Measurements from ENCODE around the gene ROR1. TPM values are rescaled to one million over a fixed set of nuclear protein-coding genes. Genes with fewer than 3 reads are reported as not detected.

Gene ROR1
- total and polyA plus RNA-seq, 10 of the 15 experiments (the other 5 are each of a cell fraction or from before 2014, with no cell fraction given) = 0.02 to 0.08 (median 0.05) TPM; not detected in 6

- no peak overlapping the region for H3K4me2 ChIP-seq (ENCODE audit: control insufficient read depth, insufficient read depth)
- in situ Hi-C loops (cut with MboI) (no loop called here), intact Hi-C loops (cut with micrococcal nuclease; ENCODE audit: unreplicated experiment) (no loop called here)
- H4K20me1 ChIP-seq (ENCODE audit: control insufficient read depth, insufficient read depth) = no peaks in the 10 kb centered on the region
- ATAC-seq (no peak), FAIRE-seq (no peak), DNase-seq (ENCODE audit: low read depth, low spot score) (no peak)
- ChIA-PET CTCF (no interaction called here), POLR2A (no interaction called here), RAD21 (ENCODE audit: unreplicated experiment) (no interaction called here), SMC1A (ENCODE audit: uncharacterized antibody, unreplicated experiment) (no interaction called here)
- 8% methylated on average over 4 of the region's 4 CpGs for WGBS (ENCODE audit: insufficient coverage, insufficient replicate concordance, low lambda C conversion rate, missing lambda C conversion rate)
- H3K9ac ChIP-seq (ENCODE audit: control insufficient read depth, insufficient read depth, low read length) = no peak overlapping the region
- no peak overlapping the region for H3K27ac ChIP-seq (ENCODE audit: control insufficient read depth, insufficient read depth)
- no peaks in the 10 kb centered on the region for H3K9me3 ChIP-seq (replicated peaks; ENCODE audit: control insufficient read depth, insufficient read depth, low read length)
- no TSS peak for BruUV-seq (replicated peaks)
- H2AFZ ChIP-seq (ENCODE audit: control insufficient read depth, low read depth, low read length) = no peak overlapping the region
- H3K79me2 ChIP-seq (ENCODE audit: control insufficient read depth, insufficient read depth, low read length) = no peaks in the 10 kb centered on the region
- H3K27me3 ChIP-seq (replicated peaks in 1 of 2; ENCODE audit: control insufficient read depth in 2 of 2, insufficient read depth in 2 of 2, low read length in 1 of 2) = peaks cover 0 to 4% of the 10 kb centered on the region in 2 experiments; a peak in 2 of 4 replicates
- H3K4me3 ChIP-seq = no peak overlapping the region
- no peaks in the 10 kb centered on the region for H3K36me3 ChIP-seq (ENCODE audit: control insufficient read depth in 2 of 2, insufficient read depth in 2 of 2, low read length in 1 of 2)
- no peaks in the 10 kb centered on the region for H3K4me1 ChIP-seq (ENCODE audit: control insufficient read depth, insufficient read depth, low read length)
- TF ChIP-seq YY1 (IDR thresholded peaks at IDR 0.05; ENCODE audit: low read depth, low read length) (no peak), YBX1 (IDR thresholded peaks at IDR 0.05) (no peak), MXI1 (IDR thresholded peaks at IDR 0.05; ENCODE audit: low read depth, low read length) (no peak), BRCA1 (IDR thresholded peaks at IDR 0.05; ENCODE audit: low read depth, low read length) (no peak), PML (IDR thresholded peaks at IDR 0.05; ENCODE audit: low read length) (no peak), STAT1 (conservative IDR thresholded peaks at IDR 0.05) (no peak), ZSCAN29 (IDR thresholded peaks at IDR 0.05) (no peak), BACH1 (IDR thresholded peaks at IDR 0.05; ENCODE audit: borderline replicate concordance) (no peak), RELB (IDR thresholded peaks at IDR 0.05; ENCODE audit: low read depth) (no peak), ZNF687 (IDR thresholded peaks at IDR 0.05) (no peak), MLLT1 (IDR thresholded peaks at IDR 0.05) (no peak)
- TF ChIP-seq, protein P1, sequence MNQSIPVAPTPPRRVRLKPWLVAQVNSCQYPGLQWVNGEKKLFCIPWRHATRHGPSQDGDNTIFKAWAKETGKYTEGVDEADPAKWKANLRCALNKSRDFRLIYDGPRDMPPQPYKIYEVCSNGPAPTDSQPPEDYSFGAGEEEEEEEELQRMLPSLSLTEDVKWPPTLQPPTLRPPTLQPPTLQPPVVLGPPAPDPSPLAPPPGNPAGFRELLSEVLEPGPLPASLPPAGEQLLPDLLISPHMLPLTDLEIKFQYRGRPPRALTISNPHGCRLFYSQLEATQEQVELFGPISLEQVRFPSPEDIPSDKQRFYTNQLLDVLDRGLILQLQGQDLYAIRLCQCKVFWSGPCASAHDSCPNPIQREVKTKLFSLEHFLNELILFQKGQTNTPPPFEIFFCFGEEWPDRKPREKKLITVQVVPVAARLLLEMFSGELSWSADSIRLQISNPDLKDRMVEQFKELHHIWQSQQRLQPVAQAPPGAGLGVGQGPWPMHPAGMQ (IDR thresholded peaks at IDR 0.05; ENCODE audit: borderline replicate concordance) = no peak
These were observed 195.7 kb downstream of the ROR1 start for GRCh38 chr1:63969441-63969901.
